SK-N-SH treated with all-trans-retinoic acid at 6 μM for 48 hours (cell line): ENCODE measurements around the gene RPS5.
A peak's percentile ranks its signal among the peaks of the same experiment; 100 is the strongest.

Source experiments
- ATAC-seq: fragments of 200-7000 bp; cut with Tn5 transposase; 3 replicates; pipeline ENCODE4 v1.9.1; 2020; ENCODE audit warnings: mild to moderate bottlenecking, moderate library complexity
- ARNTL ChIP-seq: fragments of 450-650 bp; formaldehyde crosslinking; IDR thresholded peaks from 2 replicates; pipeline ENCODE4 v1.5.0; 2020; ENCODE audit warnings: low read depth, mild to moderate bottlenecking, moderate library complexity, borderline replicate concordance
- BACH2 ChIP-seq: fragments of 250-450 bp; sonication (Bioruptor Pico); IDR thresholded peaks from 2 replicates; pipeline ENCODE4 v1.9.0; 2021; ENCODE audit warnings: mild to moderate bottlenecking, borderline replicate concordance
- CSDC2 ChIP-seq: fragments of 250-450 bp; sonication (Bioruptor Pico); IDR thresholded peaks from 2 replicates; pipeline ENCODE4 v1.5.0; 2020; ENCODE audit warnings: mild to moderate bottlenecking, moderate library complexity
- GLIS3 ChIP-seq: fragments of 250-450 bp; sonication (Bioruptor Pico); IDR thresholded peaks from 2 replicates; pipeline ENCODE4 v1.5.0; 2020; ENCODE audit warnings: mild to moderate bottlenecking, moderate library complexity
- SNAI2 ChIP-seq: fragments of 250-450 bp; sonication (Bioruptor Pico); IDR thresholded peaks from 2 replicates; pipeline ENCODE4 v1.5.0; 2020; ENCODE audit warnings: mild to moderate bottlenecking, moderate library complexity
- TCF4 ChIP-seq: fragments of 250-450 bp; sonication (Bioruptor Pico); IDR thresholded peaks from 2 replicates; pipeline ENCODE4 v1.8.0; 2021; ENCODE audit warnings: mild to moderate bottlenecking, moderate library complexity, borderline replicate concordance
- TOX ChIP-seq: fragments of 250-450 bp; sonication (Bioruptor Pico); IDR thresholded peaks from 2 replicates; pipeline ENCODE4 v1.8.0; 2021; ENCODE audit warnings: mild to moderate bottlenecking, moderate library complexity, borderline replicate concordance
- ZC3H10 ChIP-seq: fragments of 250-450 bp; sonication (Bioruptor Pico); IDR thresholded peaks from 2 replicates; pipeline ENCODE4 v1.5.1; 2021; ENCODE audit warnings: mild to moderate bottlenecking, moderate library complexity
- ZFP3 ChIP-seq: fragments of 250-450 bp; sonication (Bioruptor Pico); IDR thresholded peaks from 2 replicates; pipeline ENCODE4 v1.5.0; 2020; ENCODE audit warnings: mild to moderate bottlenecking, moderate library complexity
- ZNF70 ChIP-seq: fragments of 450-650 bp; formaldehyde crosslinking; IDR thresholded peaks from 2 replicates; pipeline ENCODE4 v1.5.0; 2020; ENCODE audit warnings: mild to moderate bottlenecking, moderate library complexity
- TF ChIP-seq, protein P1 (sequence below): fragments of 250-450 bp; sonication (Bioruptor Pico); IDR thresholded peaks from 2 replicates; pipeline ENCODE4 v1.8.0; 2021; ENCODE audit warnings: low read depth, mild to moderate bottlenecking, moderate library complexity, borderline replicate concordance
- TF ChIP-seq, protein P2 (sequence below): fragments of 250-450 bp; sonication (Bioruptor Pico); IDR thresholded peaks from 2 replicates; pipeline ENCODE4 v1.5.0; 2020; ENCODE audit warnings: mild to moderate bottlenecking, moderate library complexity
- TF ChIP-seq, protein P3 (sequence below): fragments of 250-450 bp; sonication (Bioruptor Pico); IDR thresholded peaks from 2 replicates; pipeline ENCODE4 v1.5.1; 2020; ENCODE audit warnings: low read depth, mild to moderate bottlenecking, moderate library complexity
- TF ChIP-seq, protein P4 (sequence below): fragments of 250-450 bp; sonication (Bioruptor Pico); IDR thresholded peaks from 2 replicates; pipeline ENCODE4 v1.5.1; 2021; ENCODE audit warnings: mild to moderate bottlenecking, moderate library complexity

The RPS5 gene

DNA sequence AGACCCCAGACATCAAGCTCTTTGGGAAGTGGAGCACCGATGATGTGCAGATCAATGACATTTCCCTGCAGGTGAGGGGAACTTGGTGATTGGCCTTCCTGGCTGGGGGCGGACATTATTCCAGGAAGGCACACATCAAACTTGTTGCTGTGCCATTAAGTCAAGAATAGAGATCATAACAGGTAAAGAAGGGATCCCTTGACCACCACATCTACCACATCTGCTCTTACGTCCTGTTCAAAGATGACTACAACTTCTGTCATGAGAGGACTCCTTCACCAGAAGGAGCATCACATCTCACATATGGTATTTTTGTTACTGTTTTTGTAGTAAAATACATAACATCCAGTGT is 1.1 kb downstream of the RPS5 start:
- ATAC-seq, result no peak
- TF ChIP-seq GLIS3 (CRISPR knock-in tag) (no peak), ZNF70 (no peak), BACH2 (no peak), ZC3H10 (CRISPR knock-in tag) (no peak), ZFP3 (CRISPR knock-in tag) (no peak), TCF4 (CRISPR knock-in tag) (no peak), TOX (CRISPR knock-in tag) (no peak), SNAI2 (CRISPR knock-in tag) (no peak), ARNTL (no peak)
- TF ChIP-seq, protein P1, sequence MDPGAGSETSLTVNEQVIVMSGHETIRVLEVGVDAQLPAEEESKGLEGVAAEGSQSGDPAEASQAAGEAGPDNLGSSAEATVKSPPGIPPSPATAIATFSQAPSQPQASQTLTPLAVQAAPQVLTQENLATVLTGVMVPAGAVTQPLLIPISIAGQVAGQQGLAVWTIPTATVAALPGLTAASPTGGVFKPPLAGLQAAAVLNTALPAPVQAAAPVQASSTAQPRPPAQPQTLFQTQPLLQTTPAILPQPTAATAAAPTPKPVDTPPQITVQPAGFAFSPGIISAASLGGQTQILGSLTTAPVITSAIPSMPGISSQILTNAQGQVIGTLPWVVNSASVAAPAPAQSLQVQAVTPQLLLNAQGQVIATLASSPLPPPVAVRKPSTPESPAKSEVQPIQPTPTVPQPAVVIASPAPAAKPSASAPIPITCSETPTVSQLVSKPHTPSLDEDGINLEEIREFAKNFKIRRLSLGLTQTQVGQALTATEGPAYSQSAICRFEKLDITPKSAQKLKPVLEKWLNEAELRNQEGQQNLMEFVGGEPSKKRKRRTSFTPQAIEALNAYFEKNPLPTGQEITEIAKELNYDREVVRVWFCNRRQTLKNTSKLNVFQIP (CRISPR knock-in tag), result no peak
- TF ChIP-seq, protein P2, sequence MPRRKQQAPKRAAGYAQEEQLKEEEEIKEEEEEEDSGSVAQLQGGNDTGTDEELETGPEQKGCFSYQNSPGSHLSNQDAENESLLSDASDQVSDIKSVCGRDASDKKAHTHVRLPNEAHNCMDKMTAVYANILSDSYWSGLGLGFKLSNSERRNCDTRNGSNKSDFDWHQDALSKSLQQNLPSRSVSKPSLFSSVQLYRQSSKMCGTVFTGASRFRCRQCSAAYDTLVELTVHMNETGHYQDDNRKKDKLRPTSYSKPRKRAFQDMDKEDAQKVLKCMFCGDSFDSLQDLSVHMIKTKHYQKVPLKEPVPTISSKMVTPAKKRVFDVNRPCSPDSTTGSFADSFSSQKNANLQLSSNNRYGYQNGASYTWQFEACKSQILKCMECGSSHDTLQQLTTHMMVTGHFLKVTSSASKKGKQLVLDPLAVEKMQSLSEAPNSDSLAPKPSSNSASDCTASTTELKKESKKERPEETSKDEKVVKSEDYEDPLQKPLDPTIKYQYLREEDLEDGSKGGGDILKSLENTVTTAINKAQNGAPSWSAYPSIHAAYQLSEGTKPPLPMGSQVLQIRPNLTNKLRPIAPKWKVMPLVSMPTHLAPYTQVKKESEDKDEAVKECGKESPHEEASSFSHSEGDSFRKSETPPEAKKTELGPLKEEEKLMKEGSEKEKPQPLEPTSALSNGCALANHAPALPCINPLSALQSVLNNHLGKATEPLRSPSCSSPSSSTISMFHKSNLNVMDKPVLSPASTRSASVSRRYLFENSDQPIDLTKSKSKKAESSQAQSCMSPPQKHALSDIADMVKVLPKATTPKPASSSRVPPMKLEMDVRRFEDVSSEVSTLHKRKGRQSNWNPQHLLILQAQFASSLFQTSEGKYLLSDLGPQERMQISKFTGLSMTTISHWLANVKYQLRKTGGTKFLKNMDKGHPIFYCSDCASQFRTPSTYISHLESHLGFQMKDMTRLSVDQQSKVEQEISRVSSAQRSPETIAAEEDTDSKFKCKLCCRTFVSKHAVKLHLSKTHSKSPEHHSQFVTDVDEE (CRISPR knock-in tag), result no peak
- TF ChIP-seq, protein P3, sequence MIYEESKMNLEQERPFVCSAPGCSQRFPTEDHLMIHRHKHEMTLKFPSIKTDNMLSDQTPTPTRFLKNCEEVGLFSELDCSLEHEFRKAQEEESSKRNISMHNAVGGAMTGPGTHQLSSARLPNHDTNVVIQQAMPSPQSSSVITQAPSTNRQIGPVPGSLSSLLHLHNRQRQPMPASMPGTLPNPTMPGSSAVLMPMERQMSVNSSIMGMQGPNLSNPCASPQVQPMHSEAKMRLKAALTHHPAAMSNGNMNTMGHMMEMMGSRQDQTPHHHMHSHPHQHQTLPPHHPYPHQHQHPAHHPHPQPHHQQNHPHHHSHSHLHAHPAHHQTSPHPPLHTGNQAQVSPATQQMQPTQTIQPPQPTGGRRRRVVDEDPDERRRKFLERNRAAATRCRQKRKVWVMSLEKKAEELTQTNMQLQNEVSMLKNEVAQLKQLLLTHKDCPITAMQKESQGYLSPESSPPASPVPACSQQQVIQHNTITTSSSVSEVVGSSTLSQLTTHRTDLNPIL (CRISPR knock-in tag), result no peak
- TF ChIP-seq, protein P4, sequence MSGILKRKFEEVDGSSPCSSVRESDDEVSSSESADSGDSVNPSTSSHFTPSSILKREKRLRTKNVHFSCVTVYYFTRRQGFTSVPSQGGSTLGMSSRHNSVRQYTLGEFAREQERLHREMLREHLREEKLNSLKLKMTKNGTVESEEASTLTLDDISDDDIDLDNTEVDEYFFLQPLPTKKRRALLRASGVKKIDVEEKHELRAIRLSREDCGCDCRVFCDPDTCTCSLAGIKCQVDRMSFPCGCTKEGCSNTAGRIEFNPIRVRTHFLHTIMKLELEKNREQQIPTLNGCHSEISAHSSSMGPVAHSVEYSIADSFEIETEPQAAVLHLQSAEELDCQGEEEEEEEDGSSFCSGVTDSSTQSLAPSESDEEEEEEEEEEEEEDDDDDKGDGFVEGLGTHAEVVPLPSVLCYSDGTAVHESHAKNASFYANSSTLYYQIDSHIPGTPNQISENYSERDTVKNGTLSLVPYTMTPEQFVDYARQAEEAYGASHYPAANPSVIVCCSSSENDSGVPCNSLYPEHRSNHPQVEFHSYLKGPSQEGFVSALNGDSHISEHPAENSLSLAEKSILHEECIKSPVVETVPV, result no peak

DNA sequence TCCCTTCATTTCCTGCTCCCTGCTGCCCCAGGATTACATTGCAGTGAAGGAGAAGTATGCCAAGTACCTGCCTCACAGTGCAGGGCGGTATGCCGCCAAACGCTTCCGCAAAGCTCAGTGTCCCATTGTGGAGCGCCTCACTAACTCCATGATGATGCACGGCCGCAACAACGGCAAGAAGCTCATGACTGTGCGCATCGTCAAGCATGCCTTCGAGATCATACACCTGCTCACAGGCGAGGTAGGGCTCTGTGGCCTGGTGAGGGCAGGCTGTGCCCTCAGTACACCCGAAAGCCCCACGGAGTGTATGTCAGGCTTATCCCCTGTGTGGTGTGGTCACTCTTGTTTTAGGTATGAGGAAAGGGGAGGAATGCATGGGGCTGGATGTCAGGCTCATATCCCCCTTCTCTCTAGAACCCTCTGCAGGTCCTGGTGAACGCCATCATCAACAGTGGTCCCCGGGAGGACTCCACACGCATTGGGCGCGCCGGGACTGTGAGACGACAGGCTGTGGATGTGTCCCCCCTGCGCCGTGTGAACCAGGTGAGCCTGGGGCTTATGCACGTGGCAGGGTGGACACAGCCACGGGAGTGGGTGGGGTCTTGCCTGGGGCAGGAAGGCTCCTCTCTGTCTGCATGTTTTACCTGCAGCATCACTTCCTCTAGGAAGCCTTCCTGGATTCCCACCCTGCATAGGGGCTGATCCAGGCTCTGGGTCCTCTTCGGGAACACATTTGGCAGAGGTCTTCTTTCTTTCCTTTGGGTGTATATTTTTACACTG is 6.1 kb downstream of the RPS5 start:
- no peak for ATAC-seq
- TF ChIP-seq, protein P2 (CRISPR knock-in tag), result no peak
- TF ChIP-seq CSDC2 (CRISPR knock-in tag) (no peak), ZFP3 (CRISPR knock-in tag) (peak; percentile 77)
- TF ChIP-seq, protein P1 (CRISPR knock-in tag), result no peak
- TF ChIP-seq, protein P3 (CRISPR knock-in tag), result no peak

DNA sequence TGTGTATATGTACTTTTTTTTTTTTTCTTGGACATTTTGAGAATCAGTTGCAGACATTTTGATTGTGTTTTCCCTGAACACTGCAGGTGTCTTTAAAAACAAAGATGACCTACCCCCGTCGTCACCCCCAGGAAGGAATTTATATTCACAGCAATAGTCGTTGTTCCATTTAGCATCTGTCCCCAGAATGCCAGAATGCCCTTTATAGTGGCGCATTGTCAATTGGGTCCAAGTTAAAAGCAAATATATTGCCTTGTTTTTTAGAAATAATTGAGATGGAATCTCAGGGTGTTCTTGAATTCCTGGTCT is 6.6 kb downstream of the RPS5 start:
- TF ChIP-seq, protein P4, result no peak
- no peak for ATAC-seq
